Suprapubic skin (tissue), 4 donors: ENCODE measurements around the gene ACD. TPM values are rescaled to one million over a fixed set of nuclear protein-coding genes. Genes with fewer than 3 reads are reported as not detected.

Source experiments
- DNase-seq, 2 donors: peaks; one replicate each; pipeline ENCODE4 v3.0.0-alpha.2; 2019; ENCODE audit warnings: low spot score in 2 of 2
- H3K27ac ChIP-seq: fragments of 200-600 bp; sonication (generic); one replicate; pipeline ENCODE4 v1.5.1; 2019
- H3K27me3 ChIP-seq: fragments of 200-600 bp; sonication (generic); one replicate; pipeline ENCODE4 v1.5.1; 2019
- H3K36me3 ChIP-seq: fragments of 200-600 bp; sonication (generic); one replicate; pipeline ENCODE4 v1.5.1; 2019
- H3K4me1 ChIP-seq: fragments of 200-600 bp; sonication (generic); one replicate; pipeline ENCODE4 v1.5.1; 2019
- H3K4me3 ChIP-seq: fragments of 200-600 bp; sonication (generic); one replicate; pipeline ENCODE4 v1.5.1; 2019; ENCODE audit warnings: mild to moderate bottlenecking
- H3K9me3 ChIP-seq: fragments of 200-600 bp; sonication (generic); one replicate; pipeline ENCODE4 v1.5.1; 2019
- CTCF ChIP-seq, 2 donors: fragments of 200-600 bp in 1 of 2; fragments of 450-650 bp in 1 of 2; sonication (generic) in 1 of 2; IDR thresholded peaks; one replicate each; pipeline ENCODE4 v1.5.1; 2016 to 2019; ENCODE audit warnings: antibody characterized with exemption in 2 of 2, mild to moderate bottlenecking in 1 of 2, moderate library complexity in 1 of 2
- EP300 ChIP-seq: sonication (generic); formaldehyde crosslinking; IDR thresholded peaks from one replicate; pipeline ENCODE4 v1.6.1; 2017; ENCODE audit warnings: antibody characterized with exemption
- POLR2A ChIP-seq, 2 donors: fragments of 450-650 bp; IDR thresholded peaks; one replicate each; pipeline ENCODE4 v1.6.1; 2017; ENCODE audit warnings: antibody characterized with exemption in 2 of 2, mild to moderate bottlenecking in 2 of 2, moderate library complexity in 2 of 2
- POLR2AphosphoS5 ChIP-seq, 3 donors: sonication (generic); formaldehyde crosslinking; IDR thresholded peaks; one replicate each; pipeline ENCODE4 v1.6.1; 2017; ENCODE audit warnings: antibody characterized with exemption in 3 of 3
- WGBS: methylation state at CpG from one replicate; pipeline ENCODE4 v1.1.5; 2018; 5-methylcytosine and 5-hydroxymethylcytosine counted together
- total RNA-seq, 4 donors: library from RNA; depleted of rRNA; stranded (reverse); fragments of >200 nt; gene quantifications; one replicate each; pipeline ENCODE4 v1.1.0, GENCODE V29; 2016

ACD gene
- total RNA-seq, 4 donors from 2014 or later: 17.6 to 33.9 (median 22.3) TPM

DNA sequence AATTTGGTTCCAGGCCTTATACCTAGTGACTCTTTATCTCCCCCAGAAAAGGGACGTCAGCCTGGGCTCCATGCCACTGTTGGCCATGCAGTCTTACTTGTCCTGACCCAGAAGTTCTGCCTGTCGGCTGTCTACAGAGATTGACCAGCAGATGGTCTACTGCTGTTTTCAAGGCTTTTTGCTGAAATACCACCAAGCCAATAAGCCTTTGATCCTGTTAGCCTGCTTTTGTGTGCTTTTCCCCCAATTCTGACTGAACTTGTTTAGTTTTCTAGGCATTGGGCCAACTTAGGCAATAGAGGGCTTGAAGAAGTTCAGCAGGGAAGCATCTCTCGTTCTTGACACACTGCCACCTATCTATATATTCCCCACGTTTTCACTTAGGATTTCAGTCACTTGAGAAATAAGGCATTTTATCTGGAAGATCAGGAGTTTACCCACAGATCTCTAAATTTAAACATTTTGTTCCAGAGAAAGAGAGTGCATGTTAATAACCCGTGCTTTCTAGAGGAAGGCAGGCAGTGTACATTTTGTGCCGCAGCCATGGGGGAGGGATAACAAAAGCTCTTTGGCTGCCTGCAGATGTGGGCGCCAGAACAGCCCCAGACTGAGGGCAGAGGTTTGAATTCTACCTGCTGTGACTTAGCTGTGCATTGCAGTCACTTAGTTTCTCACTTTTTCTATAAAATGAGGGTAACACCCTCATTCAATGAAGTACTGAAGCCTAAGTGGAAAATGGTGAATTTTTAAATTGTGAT, 27.5 kb downstream of the ACD start:
- Histone ChIP-seq H3K36me3 (peaks cover 96% of the 10 kb centered on the region), H3K27ac (no peak overlapping the region), H3K27me3 (no peaks in the 10 kb centered on the region), H3K9me3 (no peaks in the 10 kb centered on the region), H3K4me3 (no peak overlapping the region), H3K4me1 (no peaks in the 10 kb centered on the region)
- DNase-seq: no peak
- 57% methylated on average over 7 of the region's 7 CpGs for WGBS
- TF ChIP-seq POLR2A (IDR thresholded peaks at IDR 0.05) (no peak), CTCF (IDR thresholded peaks at IDR 0.05) (no peak), POLR2AphosphoS5 (IDR thresholded peaks at IDR 0.05) (no peak), EP300 (no peak)

DNA sequence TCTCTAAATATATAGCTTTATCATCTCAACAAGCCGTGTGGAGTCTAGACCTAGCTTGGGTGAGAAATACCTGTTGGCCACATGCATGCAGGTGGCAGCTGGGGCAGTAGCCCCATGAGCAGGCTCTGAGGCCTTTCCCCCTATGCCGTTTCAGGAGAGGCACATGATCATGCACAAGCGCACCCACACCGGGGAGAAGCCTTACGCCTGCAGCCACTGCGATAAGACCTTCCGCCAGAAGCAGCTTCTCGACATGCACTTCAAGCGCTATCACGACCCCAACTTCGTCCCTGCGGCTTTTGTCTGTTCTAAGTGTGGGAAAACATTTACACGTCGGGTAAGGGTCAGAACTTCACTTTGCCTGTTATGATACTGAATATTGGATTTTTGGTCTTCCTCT, 31.8 kb downstream of the ACD start:
- 97% methylated on average over 14 of the region's 14 CpGs for WGBS
- no peak overlapping the region for H3K4me3 ChIP-seq
- no peaks in the 10 kb centered on the region for H3K4me1 ChIP-seq
- no peaks in the 10 kb centered on the region for H3K9me3 ChIP-seq
- H3K36me3 ChIP-seq: peaks cover 90% of the 10 kb centered on the region
- H3K27me3 ChIP-seq: no peaks in the 10 kb centered on the region
- H3K27ac ChIP-seq: no peak overlapping the region
- DNase-seq: no peak
- TF ChIP-seq POLR2A (IDR thresholded peaks at IDR 0.05): no peak
- TF ChIP-seq POLR2AphosphoS5 (IDR thresholded peaks at IDR 0.05): no peak
- TF ChIP-seq EP300: no peak

- Histone ChIP-seq H3K9me3 (no peaks in the 10 kb centered on the region), H3K4me3 (no peak overlapping the region), H3K27ac (no peak overlapping the region), H3K36me3 (peaks cover 70% of the 10 kb centered on the region), H3K27me3 (no peaks in the 10 kb centered on the region), H3K4me1 (no peaks in the 10 kb centered on the region)
- no peak for DNase-seq
- TF ChIP-seq POLR2AphosphoS5 (IDR thresholded peaks at IDR 0.05) (no peak), CTCF (IDR thresholded peaks at IDR 0.05) (no peak), EP300 (no peak), POLR2A (IDR thresholded peaks at IDR 0.05) (no peak)
- 93% methylated on average over 10 of the region's 10 CpGs for WGBS
Observed at GRCh38 chr16:67613808-67614207, 46.3 kb downstream of the ACD start.

DNA sequence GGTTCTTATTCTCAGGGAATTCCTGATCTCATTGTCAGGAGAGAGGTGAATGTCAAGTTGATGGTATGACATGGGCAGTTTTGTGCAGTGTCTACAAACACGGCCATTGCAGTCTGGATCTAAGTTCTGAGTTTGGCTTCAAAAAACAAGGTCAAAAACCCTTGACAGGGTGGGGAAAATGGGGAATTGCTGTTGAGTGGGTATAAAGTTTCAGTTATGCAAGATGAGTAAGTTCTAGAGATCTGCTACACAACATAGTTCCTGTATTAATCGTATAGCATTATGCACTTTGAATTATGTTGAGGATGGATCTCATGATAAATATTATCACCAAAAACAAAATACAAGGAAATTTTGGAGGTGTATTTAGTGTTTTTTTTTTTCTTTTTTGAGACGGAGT, 51.7 kb downstream of the ACD start:
- no peak overlapping the region for H3K4me3 ChIP-seq
- H3K9me3 ChIP-seq: no peaks in the 10 kb centered on the region
- no peaks in the 10 kb centered on the region for H3K27me3 ChIP-seq
- H3K36me3 ChIP-seq: peaks cover 23% of the 10 kb centered on the region
- H3K4me1 ChIP-seq: no peaks in the 10 kb centered on the region
- DNase-seq: no peak
- H3K27ac ChIP-seq: no peak overlapping the region
- WGBS: 87% methylated on average over 3 of the region's 3 CpGs
- TF ChIP-seq POLR2A (IDR thresholded peaks at IDR 0.05): no peak
- TF ChIP-seq POLR2AphosphoS5 (IDR thresholded peaks at IDR 0.05): no peak
- no peak for TF ChIP-seq CTCF (IDR thresholded peaks at IDR 0.05)
- TF ChIP-seq EP300: no peak

Other genes with a start within 250 kb of the ACD start
- 10 to 100 TPM; 14.0 to 31.0 (median 23.8) TPM for gene ZDHHC1, start 243.8 kb downstream of the ACD start, total RNA-seq
- gene HSD11B2, start 229.1 kb downstream of the ACD start, total RNA-seq: 100 to 1,000 TPM in 1 of 4 donors, 10 to 100 TPM in 3; 45.6 to 164 (median 69.1) TPM
- gene ATP6V0D1, start 179.1 kb downstream of the ACD start, total RNA-seq: 100 to 1,000 TPM in 3 of 4 donors, 10 to 100 TPM in 1; 90.0 to 134 (median 110) TPM
- not detected for gene AGRP, start 176.7 kb downstream of the ACD start, total RNA-seq
- gene RIPOR1, start 131.4 kb downstream of the ACD start, total RNA-seq: 10 to 100 TPM; 20.6 to 41.5 (median 28.3) TPM
- gene CTCF, start 97.7 kb downstream of the ACD start, total RNA-seq: 10 to 100 TPM; 36.2 to 50.1 (median 46.9) TPM
- 1 to 10 TPM in 1 of 4 donors, under 1 TPM in 3; 0.19 to 2.3 (median 0.51) TPM for gene CARMIL2, start 15.1 kb downstream of the ACD start, total RNA-seq
- gene PARD6A, start 700 bp upstream of the ACD start, total RNA-seq: 1 to 10 TPM; 2.3 to 4.3 (median 3.4) TPM
- gene ENKD1, start 6.5 kb upstream of the ACD start, total RNA-seq: 10 to 100 TPM; 10.1 to 33.6 (median 13.7) TPM
- gene C16orf86, start 6.6 kb upstream of the ACD start, total RNA-seq: 1 to 10 TPM; 2.1 to 6.8 (median 3.6) TPM
- 10 to 100 TPM; 18.3 to 31.1 (median 25.9) TPM for gene GFOD2, start 59.1 kb upstream of the ACD start, total RNA-seq
- gene RANBP10, start 146.3 kb upstream of the ACD start, total RNA-seq: 10 to 100 TPM; 18.4 to 35.2 (median 27.6) TPM
- 1 to 10 TPM in 2 of 4 donors, under 1 TPM in 2; 0.34 to 1.4 (median 0.87) TPM for gene TSNAXIP1, start 146.6 kb upstream of the ACD start, total RNA-seq
- 10 to 100 TPM; 45.7 to 92.0 (median 76.4) TPM for gene THAP11, start 182.1 kb upstream of the ACD start, total RNA-seq
- gene NUTF2, start 186.7 kb upstream of the ACD start, total RNA-seq: 100 to 1,000 TPM; 101 to 161 (median 113) TPM
- gene CENPT, start 187.4 kb upstream of the ACD start, total RNA-seq: 100 to 1,000 TPM; 140 to 311 (median 201) TPM
- 100 to 1,000 TPM in 1 of 4 donors, 10 to 100 TPM in 3; 59.5 to 110 (median 68.0) TPM for gene EDC4, start 212.8 kb upstream of the ACD start, total RNA-seq
- 1 to 10 TPM in 3 of 4 donors, not detected in 1; 4.3 to 5.6 (median 4.7) TPM for gene NRN1L, start 224.6 kb upstream of the ACD start, total RNA-seq
- 10 to 100 TPM; 16.4 to 26.9 (median 24.5) TPM for gene PSKH1, start 233.0 kb upstream of the ACD start, total RNA-seq